ENCODE results near the gene OR13J1. TPM values are rescaled to one million over a fixed set of nuclear protein-coding genes. Genes with fewer than 3 reads are reported as not detected.

OR13J1 gene
- total RNA-seq, 1 donor from 2014 or later, result not detected

GRCh38 chr9:35832814-35833213 lies 37.4 kb downstream of the OR13J1 start:
- DNase-seq, result no peak

- no peak for DNase-seq
Observed at GRCh38 chr9:35831040-35831439, 39.2 kb downstream of the OR13J1 start.

- DNase-seq, result no peak
Observed at GRCh38 chr9:35829764-35830096, 40.5 kb downstream of the OR13J1 start.

- peak; percentile 92 for DNase-seq
Observed at GRCh38 chr9:35829084-35829763, 41.0 kb downstream of the OR13J1 start, which contains the start of gene TMEM8B. Gene TMEM8B, plus strand, starts transcription at chr9:35829228. Its CDS starts 220 bp downstream, at chr9:35829448.

- no peak for DNase-seq
Observed at GRCh38 chr9:35828716-35829083, 41.5 kb downstream of the OR13J1 start, which contains the start of gene FAM221B. Gene FAM221B, minus strand, starts transcription at chr9:35828732. Its CDS starts 2,571 bp downstream, at chr9:35826161.

GRCh38 chr9:35827486-35827885 lies 42.7 kb downstream of the OR13J1 start:
- DNase-seq, result no peak

- no peak for DNase-seq
Observed at GRCh38 chr9:35826071-35826701, 44.0 kb downstream of the OR13J1 start.

- DNase-seq, result no peak
Observed at GRCh38 chr9:35822926-35823325, 47.3 kb downstream of the OR13J1 start.

GRCh38 chr9:35820076-35820475 lies 50.1 kb downstream of the OR13J1 start:
- no peak for DNase-seq

Other genes with a start within 250 kb of the OR13J1 start
- not detected for gene SIT1, start 219.5 kb downstream of the OR13J1 start, total RNA-seq
- gene RMRP, start 212.4 kb downstream of the OR13J1 start, total RNA-seq, result 159,856 TPM
- gene CCDC107, start 212.1 kb downstream of the OR13J1 start, total RNA-seq, result 10.5 TPM
- 0.94 TPM for gene ARHGEF39, start 205.2 kb downstream of the OR13J1 start, total RNA-seq
- gene CA9, start 196.5 kb downstream of the OR13J1 start, total RNA-seq, result 0.78 TPM
- gene TPM2, start 180.5 kb downstream of the OR13J1 start, total RNA-seq, result 18.1 TPM
- 17.8 TPM for gene TLN1, start 138.2 kb downstream of the OR13J1 start, total RNA-seq
- 22.9 TPM for gene CREB3, start 137.7 kb downstream of the OR13J1 start, total RNA-seq
- gene GBA2, start 121.2 kb downstream of the OR13J1 start, total RNA-seq, result 45.2 TPM
- gene RGP1, start 121.1 kb downstream of the OR13J1 start, total RNA-seq, result 12.3 TPM
- not detected for gene MSMP, start 116.1 kb downstream of the OR13J1 start, total RNA-seq
- gene NPR2, start 78.8 kb downstream of the OR13J1 start, total RNA-seq, result 11.2 TPM
- 4.7 TPM for gene SPAG8, start 58.1 kb downstream of the OR13J1 start, total RNA-seq
- 7.0 TPM for gene HINT2, start 55.4 kb downstream of the OR13J1 start, total RNA-seq
- gene FAM221B, start 41.7 kb downstream of the OR13J1 start, total RNA-seq, result not detected
- gene TMEM8B, start 41.2 kb downstream of the OR13J1 start, total RNA-seq, result 5.6 TPM
- gene HRCT1, start 35.8 kb upstream of the OR13J1 start, total RNA-seq, result not detected
- 0.31 TPM for gene SPAAR, start 39.1 kb upstream of the OR13J1 start, total RNA-seq
- gene OR2S2, start 87.8 kb upstream of the OR13J1 start, total RNA-seq, result not detected
- gene RECK, start 166.5 kb upstream of the OR13J1 start, total RNA-seq, result 7.5 TPM